DMS79 treated with DMSO at 0.1 percent for 48 hours (cell line): ENCODE measurements around the gene ZFAND6.

Experiments
- DNase-seq: peaks from one replicate; lab custom pipeline; 2025; lab: John Stamatoyannopoulos, UW

The ZFAND6 gene

GRCh38 chr15:80052597-80053304 is 6.7 kb upstream of the ZFAND6 start:
- no peak for DNase-seq

GRCh38 chr15:80055933-80056332 is 3.5 kb upstream of the ZFAND6 start:
- DNase-seq, result no peak

GRCh38 chr15:80058044-80058443 is 1.4 kb upstream of the ZFAND6 start:
- DNase-seq, result no peak

GRCh38 chr15:80059786-80060355 is 395 bp downstream of the ZFAND6 start:
- no peak for DNase-seq

- no peak for DNase-seq
Measured at GRCh38 chr15:80060356-80061006, 1.0 kb downstream of the ZFAND6 start.

- DNase-seq, result no peak
Measured at GRCh38 chr15:80061582-80061981, 2.1 kb downstream of the ZFAND6 start.

GRCh38 chr15:80066912-80067311 is 7.4 kb downstream of the ZFAND6 start:
- DNase-seq, result no peak

GRCh38 chr15:80068578-80068977 is 9.1 kb downstream of the ZFAND6 start:
- DNase-seq, result no peak

GRCh38 chr15:80070840-80071239 is 11.4 kb downstream of the ZFAND6 start:
- DNase-seq, result no peak

- DNase-seq, result no peak
Measured at GRCh38 chr15:80071652-80072051, 12.2 kb downstream of the ZFAND6 start.

GRCh38 chr15:80072285-80072994 is 13.0 kb downstream of the ZFAND6 start:
- peak; percentile 74 for DNase-seq

- no peak for DNase-seq
Measured at GRCh38 chr15:80073197-80073596, 13.7 kb downstream of the ZFAND6 start.

- no peak for DNase-seq
Measured at GRCh38 chr15:80076321-80077318, 17.1 kb downstream of the ZFAND6 start.

- no peak for DNase-seq
Measured at GRCh38 chr15:80081390-80081789, 21.9 kb downstream of the ZFAND6 start.

GRCh38 chr15:80087104-80087503 is 27.6 kb downstream of the ZFAND6 start:
- no peak for DNase-seq

- DNase-seq, result no peak
Measured at GRCh38 chr15:80090041-80090440, 30.6 kb downstream of the ZFAND6 start.

GRCh38 chr15:80090879-80091503 is 31.5 kb downstream of the ZFAND6 start:
- DNase-seq, result no peak

- DNase-seq, result no peak
Measured at GRCh38 chr15:80093854-80094418, 34.5 kb downstream of the ZFAND6 start.

- DNase-seq, result no peak
Measured at GRCh38 chr15:80095511-80095910, 36.0 kb downstream of the ZFAND6 start.

- DNase-seq, result no peak
Measured at GRCh38 chr15:80095969-80096368, 36.5 kb downstream of the ZFAND6 start.

- DNase-seq, result no peak
Measured at GRCh38 chr15:80098341-80098740, 38.9 kb downstream of the ZFAND6 start.
